Ishikawa (cell line): ENCODE measurements around the gene RNF181.

Experiments used
- CEBPB ChIP-seq: IDR thresholded peaks from 2 replicates; pipeline ENCODE4 v1.6.1; 2012
- CREB1 ChIP-seq: IDR thresholded peaks from 2 replicates; pipeline ENCODE4 v1.6.1; 2012; ENCODE audit warnings: low read depth
- EP300 ChIP-seq: IDR thresholded peaks from 2 replicates; pipeline ENCODE4 v1.6.1; 2012; ENCODE audit warnings: borderline replicate concordance
- FOXM1 ChIP-seq: IDR thresholded peaks from 2 replicates; pipeline ENCODE4 v1.6.1; 2012; ENCODE audit warnings: low read depth, borderline replicate concordance
- MAX ChIP-seq: IDR thresholded peaks from 2 replicates; pipeline ENCODE4 v1.6.1; 2012
- NFIC ChIP-seq: IDR thresholded peaks from 2 replicates; pipeline ENCODE4 v1.6.1; 2012
- RAD21 ChIP-seq: IDR thresholded peaks from 2 replicates; pipeline ENCODE4 v1.6.1; 2012; ENCODE audit warnings: low read depth
- REST ChIP-seq: IDR thresholded peaks from 2 replicates; pipeline ENCODE4 v1.6.1; 2012; ENCODE audit warnings: low read depth, mild to moderate bottlenecking
- TAF1 ChIP-seq: IDR thresholded peaks from 2 replicates; pipeline ENCODE4 v1.6.1; 2012; ENCODE audit warnings: low read depth, mild to moderate bottlenecking
- TEAD4 ChIP-seq: IDR thresholded peaks from 2 replicates; pipeline ENCODE4 v1.6.1; 2012
- USF1 ChIP-seq: IDR thresholded peaks from 2 replicates; pipeline ENCODE4 v1.6.1; 2012
- YY1 ChIP-seq: IDR thresholded peaks from 2 replicates; pipeline ENCODE4 v1.6.1; 2012; ENCODE audit warnings: low read depth

GRCh38 chr2:85615413-85615728, 19.8 kb downstream of the RNF181 start:
- TF ChIP-seq REST (no peak), CEBPB (no peak), EP300 (no peak), RAD21 (no peak), FOXM1 (no peak), TEAD4 (no peak), TAF1 (no peak), NFIC (no peak), MAX (no peak), USF1 (no peak), YY1 (no peak), CREB1 (no peak)
